SJSA1 (cell line): ENCODE measurements around the gene OST4. TPM values are rescaled to one million over a fixed set of nuclear protein-coding genes. Genes with fewer than 3 reads are reported as not detected.
"Not testable (repeated sequence)": the region's sequence is repeated elsewhere in the genome, so short reads cannot be mapped to it uniquely, and the experiment has no call there.

Source experiments
- DNase-seq, 2 experiments: peaks; one replicate each; pipeline ENCODE4 v3.0.0-alpha.2; 2015 to 2020; ENCODE audit warnings: low spot score in 2 of 2, low read depth in 1 of 2
- H3K27ac ChIP-seq: fragments of 250-450 bp; sonication (Bioruptor Pico); 2 replicates; pipeline ENCODE4 v1.5.1; 2020; ENCODE audit warnings: mild to moderate bottlenecking, moderate library complexity
- H3K27me3 ChIP-seq: fragments of 250-450 bp; sonication (Bioruptor Pico); replicated peaks from 2 replicates; pipeline ENCODE4 v1.5.1; 2020; ENCODE audit warnings: mild to moderate bottlenecking, moderate library complexity
- H3K36me3 ChIP-seq: fragments of 250-450 bp; sonication (Bioruptor Pico); 2 replicates; pipeline ENCODE4 v1.5.1; 2020; ENCODE audit warnings: mild to moderate bottlenecking
- H3K4me1 ChIP-seq: fragments of 250-450 bp; sonication (Bioruptor Pico); replicated peaks from 2 replicates; pipeline ENCODE4 v1.6.1; 2021; ENCODE audit warnings: mild to moderate bottlenecking
- H3K4me3 ChIP-seq: fragments of 250-450 bp; sonication (Bioruptor Pico); 2 replicates; pipeline ENCODE4 v1.5.1; 2020; ENCODE audit warnings: mild to moderate bottlenecking
- H3K9me3 ChIP-seq: fragments of 250-450 bp; sonication (Bioruptor Pico); replicated peaks from 2 replicates; pipeline ENCODE4 v1.5.1; 2020; ENCODE audit warnings: mild to moderate bottlenecking
- total RNA-seq: library from RNA; depleted of rRNA; stranded (reverse); fragments of >200 nt; shearing (Covaris generic); gene quantifications from 2 replicates; pipeline ENCODE4 v1.2.3, GENCODE V29; 2014; rRNA removed

The OST4 gene
- 322 and 334 TPM in 2 replicates for total RNA-seq

GRCh38 chr2:27071277-27071989, at the start of gene OST4:
TSS of gene OST4 (minus strand) at chr2:27071654.
- H3K9me3 ChIP-seq = no peaks in the 10 kb centered on the region
- peak within 1 kb of the TSS; percentile 52 for H3K27ac ChIP-seq
- peak within 1 kb of the TSS; percentile 82 for H3K4me3 ChIP-seq
- no peaks in the 10 kb centered on the region for H3K27me3 ChIP-seq
- peaks cover 38% of the 10 kb centered on the region for H3K4me1 ChIP-seq
- DNase-seq = peak; percentile 89 to 90
- H3K36me3 ChIP-seq = peaks cover 48% of the 10 kb centered on the region

- not testable (repeated sequence) for H3K36me3 ChIP-seq, H3K9me3 ChIP-seq, H3K27ac ChIP-seq, DNase-seq, H3K4me3 ChIP-seq
- Histone ChIP-seq H3K27me3 (peaks cover 19% of the 10 kb centered on the region), H3K4me1 (peaks cover 24% of the 10 kb centered on the region)
Measured at GRCh38 chr2:27119330-27119670, 47.8 kb upstream of the OST4 start.

- Histone ChIP-seq H3K4me1 (peaks cover 22% of the 10 kb centered on the region), H3K9me3 (no peaks in the 10 kb centered on the region), H3K4me3 (peak within 1 kb of the TSS; percentile 28), H3K36me3 (no peaks in the 10 kb centered on the region), H3K27ac (no peak within 1 kb of the TSS), H3K27me3 (peaks cover 19% of the 10 kb centered on the region)
- DNase-seq = no peak
Measured at GRCh38 chr2:27118525-27119329, 47.3 kb upstream of the OST4 start, which contains the start of gene CGREF1. TSS of gene CGREF1 (minus strand) at chr2:27119128. CDS start at chr2:27104366, 14,762 bp downstream.

DNA sequence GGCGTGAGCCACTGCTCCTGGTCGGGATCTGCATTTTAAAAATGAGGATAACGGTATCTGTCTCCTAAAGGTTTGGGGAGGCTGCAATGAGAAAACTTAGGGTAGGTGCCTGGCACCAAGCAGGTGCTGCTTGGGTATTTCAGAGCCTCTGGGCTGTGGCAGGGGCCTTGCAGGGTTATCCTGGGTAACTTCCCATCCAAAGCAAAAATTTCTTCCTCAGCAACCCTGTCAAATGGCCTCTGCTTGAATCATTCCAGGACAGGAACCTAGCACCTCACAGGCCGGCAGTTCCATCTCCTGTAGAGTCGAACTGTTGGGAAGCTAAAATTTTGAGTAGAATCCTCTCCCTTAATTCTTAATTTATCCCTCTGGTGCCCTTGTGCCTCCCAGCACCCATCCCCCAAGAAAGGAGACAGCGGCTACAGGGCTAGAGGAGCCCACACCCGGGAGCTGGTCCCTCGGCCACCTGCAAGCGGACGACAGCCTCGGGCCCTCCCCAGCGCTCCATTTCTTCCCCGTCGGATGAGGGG, 46.6 kb upstream of the OST4 start:
- Histone ChIP-seq H3K27me3 (peaks cover 19% of the 10 kb centered on the region), H3K9me3 (no peaks in the 10 kb centered on the region), H3K36me3 (no peaks in the 10 kb centered on the region), H3K4me3 (no peak overlapping the region), H3K27ac (no peak overlapping the region), H3K4me1 (peaks cover 15% of the 10 kb centered on the region)
- DNase-seq = no peak

- no peaks in the 10 kb centered on the region for H3K9me3 ChIP-seq
- no peak overlapping the region for H3K27ac ChIP-seq
- H3K36me3 ChIP-seq = no peaks in the 10 kb centered on the region
- H3K27me3 ChIP-seq = peaks cover 19% of the 10 kb centered on the region
- H3K4me3 ChIP-seq = no peak overlapping the region
- no peak for DNase-seq
- H3K4me1 ChIP-seq = peaks cover 9% of the 10 kb centered on the region
Measured at GRCh38 chr2:27115519-27115918, 44.1 kb upstream of the OST4 start.

GRCh38 chr2:27111392-27112078, 40.1 kb upstream of the OST4 start:
- not testable (repeated sequence) for H3K27me3 ChIP-seq, H3K4me1 ChIP-seq

DNA sequence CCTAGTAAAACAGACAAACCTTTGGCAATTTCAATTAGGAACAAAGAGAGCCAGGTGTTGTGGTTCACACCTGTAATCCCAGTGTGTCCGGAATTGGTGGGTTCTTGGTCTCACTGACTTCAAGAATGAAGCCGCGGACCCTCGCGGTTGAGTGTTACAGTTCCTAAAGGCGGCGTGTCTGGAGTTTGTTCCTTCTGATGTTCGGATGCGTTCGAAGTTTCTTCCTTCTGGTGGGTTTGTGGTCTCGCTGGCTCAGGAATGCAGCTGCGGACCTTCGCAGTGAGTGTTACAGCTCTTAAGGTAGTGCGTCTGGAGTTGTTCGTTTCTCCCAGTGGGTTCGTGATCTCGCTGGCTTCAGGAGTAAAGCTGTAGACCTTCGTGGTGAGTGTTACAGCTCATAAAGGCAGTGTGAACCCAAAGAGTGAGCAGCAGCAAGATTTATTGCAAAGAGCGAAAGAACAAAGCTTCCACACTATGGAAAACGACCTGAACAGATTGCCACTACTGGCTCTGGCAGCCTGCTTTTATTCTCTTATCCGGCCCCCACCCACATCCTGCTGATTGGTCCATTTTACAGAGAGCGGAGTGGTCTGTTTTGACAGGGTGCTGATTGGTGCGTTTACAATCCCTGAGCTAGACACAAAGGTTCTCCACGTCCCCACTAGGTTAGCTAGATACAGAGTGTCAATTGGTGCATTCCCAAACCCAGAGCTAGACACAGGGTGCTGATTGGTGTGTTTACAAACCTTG, 39.3 kb upstream of the OST4 start:
- H3K27ac ChIP-seq, H3K4me3 ChIP-seq, H3K9me3 ChIP-seq, H3K4me1 ChIP-seq, H3K36me3 ChIP-seq, H3K27me3 ChIP-seq, DNase-seq: not testable (repeated sequence)

More at GRCh38 chr2:27111392-27112078, 40.1 kb upstream of the OST4 start:
- H3K4me3 ChIP-seq, H3K9me3 ChIP-seq, DNase-seq, H3K27ac ChIP-seq, H3K36me3 ChIP-seq: not testable (repeated sequence)

DNA sequence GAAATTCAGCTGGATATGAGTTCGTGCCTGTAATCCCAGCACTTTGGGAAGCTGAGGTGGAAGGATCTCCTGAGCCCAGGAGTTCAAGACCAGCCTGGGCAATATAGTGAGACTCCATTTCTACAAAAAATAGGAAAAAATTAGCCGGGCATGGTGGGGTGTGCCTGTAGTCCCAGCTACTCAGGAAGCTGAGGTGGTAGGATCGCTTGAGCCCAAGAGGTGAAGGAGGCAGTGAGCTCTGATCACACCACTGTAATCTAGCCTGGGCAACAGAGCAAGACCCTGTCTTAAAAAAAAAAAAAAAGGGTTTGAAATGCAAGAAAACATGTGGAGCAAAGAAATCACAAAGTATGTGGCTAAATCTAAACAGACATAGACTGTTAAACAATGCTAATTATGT, 37.6 kb upstream of the OST4 start:
- Histone ChIP-seq H3K36me3 (no peaks in the 10 kb centered on the region), H3K4me3 (no peak overlapping the region), H3K27ac (no peak overlapping the region), H3K4me1 (no peaks in the 10 kb centered on the region), H3K9me3 (no peaks in the 10 kb centered on the region; the same call in 1 of the 2 replicates), H3K27me3 (no peaks in the 10 kb centered on the region)
- DNase-seq = no peak

DNA sequence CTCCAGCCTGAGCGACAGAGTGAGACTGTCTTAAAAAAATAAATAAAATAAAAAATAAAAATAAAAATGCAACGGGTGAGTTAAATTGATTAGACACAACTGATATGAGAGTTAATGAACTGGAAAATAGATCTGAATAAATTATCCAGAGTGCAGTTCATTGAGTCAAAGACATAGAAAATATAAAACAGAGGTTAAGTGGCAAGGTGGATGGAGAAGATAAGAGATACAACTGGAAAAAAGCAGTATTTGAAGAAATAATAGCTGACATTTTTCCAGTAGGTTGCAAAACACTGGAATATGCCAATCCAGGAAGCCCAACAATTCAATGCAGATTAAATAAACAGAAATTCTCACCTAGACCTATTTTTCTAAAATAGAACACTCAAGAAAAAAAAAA, 36.8 kb upstream of the OST4 start:
- DNase-seq = no peak
- no peaks in the 10 kb centered on the region for H3K4me1 ChIP-seq
- H3K27ac ChIP-seq = no peak overlapping the region
- H3K4me3 ChIP-seq = no peak overlapping the region
- H3K9me3 ChIP-seq = no peaks in the 10 kb centered on the region; the same call in 1 of the 2 replicates
- no peaks in the 10 kb centered on the region for H3K36me3 ChIP-seq
- H3K27me3 ChIP-seq = no peaks in the 10 kb centered on the region

DNA sequence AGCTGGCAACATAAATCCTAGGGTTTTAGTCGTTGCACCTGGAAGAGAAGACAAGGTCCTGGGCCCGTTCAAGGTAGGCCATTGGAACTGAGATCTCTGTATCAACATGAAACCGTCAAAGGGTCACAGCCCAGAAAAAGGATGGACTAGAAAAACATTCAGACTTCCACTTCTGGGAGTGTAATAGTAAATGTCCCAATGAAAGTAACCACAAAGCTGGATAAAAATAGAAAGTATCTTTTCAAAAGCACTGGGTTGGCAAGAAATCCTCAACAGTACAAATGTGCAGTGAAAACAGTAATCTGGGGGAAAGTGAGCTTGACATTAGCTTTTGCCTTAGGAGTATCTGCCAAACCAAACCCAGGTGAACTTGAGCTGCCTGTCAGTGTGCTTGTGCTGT, 34.5 kb upstream of the OST4 start:
- H3K9me3 ChIP-seq = no peaks in the 10 kb centered on the region; the same call in 1 of the 2 replicates
- no peaks in the 10 kb centered on the region for H3K36me3 ChIP-seq
- no peaks in the 10 kb centered on the region for H3K27me3 ChIP-seq
- H3K4me1 ChIP-seq = no peaks in the 10 kb centered on the region
- DNase-seq = no peak
- H3K4me3 ChIP-seq = no peak overlapping the region
- H3K27ac ChIP-seq = no peak overlapping the region

DNA sequence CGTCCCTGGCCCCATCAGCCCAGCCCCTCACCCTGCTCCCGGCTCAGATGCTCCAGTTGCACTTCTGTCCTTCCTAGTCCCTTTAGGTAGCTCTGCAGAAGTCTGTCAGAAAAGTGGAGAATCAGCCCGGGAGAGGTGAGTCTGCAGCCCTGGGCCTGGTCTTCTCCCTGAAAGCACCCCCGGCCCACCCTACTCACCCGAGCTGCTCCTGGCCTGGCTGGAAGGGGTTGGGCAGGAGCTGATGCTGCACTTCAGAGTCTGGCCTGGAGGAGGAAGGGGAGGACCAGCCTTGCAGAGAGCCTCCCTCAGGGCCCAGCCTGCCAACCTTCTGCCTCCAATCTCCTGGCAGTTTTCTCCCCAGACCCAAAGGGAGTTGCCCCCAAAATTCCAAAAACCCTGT, 30.9 kb upstream of the OST4 start:
- H3K27ac ChIP-seq = no peak overlapping the region
- no peak overlapping the region for H3K4me3 ChIP-seq
- DNase-seq = no peak
- H3K36me3 ChIP-seq = no peaks in the 10 kb centered on the region
- no peaks in the 10 kb centered on the region for H3K27me3 ChIP-seq
- H3K4me1 ChIP-seq = no peaks in the 10 kb centered on the region
- no peaks in the 10 kb centered on the region; the same call in 1 of the 2 replicates for H3K9me3 ChIP-seq

DNA sequence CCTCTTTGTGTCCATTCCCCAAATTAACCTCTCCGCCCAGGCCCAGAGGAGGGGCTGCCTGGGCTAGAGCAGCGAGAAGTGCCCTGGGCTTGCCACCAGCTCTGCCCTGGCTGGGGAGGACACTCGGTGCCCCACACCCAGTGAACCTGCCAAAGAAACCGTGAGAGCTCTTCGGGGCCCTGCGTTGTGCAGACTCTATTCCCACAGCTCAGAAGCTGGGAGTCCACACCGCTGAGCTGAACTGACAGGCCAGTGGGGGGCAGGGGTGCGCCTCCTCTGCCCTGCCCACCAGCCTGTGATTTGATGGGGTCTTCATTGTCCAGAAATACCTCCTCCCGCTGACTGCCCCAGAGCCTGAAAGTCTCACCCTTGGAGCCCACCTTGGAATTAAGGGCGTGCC, 28.6 kb upstream of the OST4 start:
- H3K36me3 ChIP-seq = no peaks in the 10 kb centered on the region
- no peak overlapping the region for H3K4me3 ChIP-seq
- H3K4me1 ChIP-seq = peaks cover 4% of the 10 kb centered on the region
- H3K9me3 ChIP-seq = no peaks in the 10 kb centered on the region
- no peak for DNase-seq
- no peaks in the 10 kb centered on the region for H3K27me3 ChIP-seq
- no peak overlapping the region for H3K27ac ChIP-seq

GRCh38 chr2:27099334-27099955, 28.0 kb upstream of the OST4 start:
- Histone ChIP-seq H3K4me1 (peaks cover 4% of the 10 kb centered on the region), H3K27ac (no peak overlapping the region), H3K36me3 (no peaks in the 10 kb centered on the region), H3K27me3 (no peaks in the 10 kb centered on the region), H3K4me3 (no peak overlapping the region), H3K9me3 (no peaks in the 10 kb centered on the region)
- DNase-seq = no peak
